Upper lobe of left lung (tissue), 4 donors: ENCODE results near the gene RASSF4.

Experiments used
- EP300 ChIP-seq, 4 donors: sonication (generic); formaldehyde crosslinking; IDR thresholded peaks; one replicate each; pipeline ENCODE4 v1.5.1; 2017; ENCODE audit warnings: antibody characterized with exemption in 4 of 4, control low read depth in 2 of 4
- POLR2A ChIP-seq, 4 donors: fragments of 450-650 bp; IDR thresholded peaks; one replicate each; pipeline ENCODE4 v1.5.1; 2016 to 2017; ENCODE audit warnings: antibody characterized with exemption in 4 of 4, mild to moderate bottlenecking in 2 of 4
- POLR2AphosphoS5 ChIP-seq, 2 donors: sonication (generic); formaldehyde crosslinking; IDR thresholded peaks; one replicate each; pipeline ENCODE4 v1.5.1; 2017; ENCODE audit warnings: antibody characterized with exemption in 2 of 2

DNA sequence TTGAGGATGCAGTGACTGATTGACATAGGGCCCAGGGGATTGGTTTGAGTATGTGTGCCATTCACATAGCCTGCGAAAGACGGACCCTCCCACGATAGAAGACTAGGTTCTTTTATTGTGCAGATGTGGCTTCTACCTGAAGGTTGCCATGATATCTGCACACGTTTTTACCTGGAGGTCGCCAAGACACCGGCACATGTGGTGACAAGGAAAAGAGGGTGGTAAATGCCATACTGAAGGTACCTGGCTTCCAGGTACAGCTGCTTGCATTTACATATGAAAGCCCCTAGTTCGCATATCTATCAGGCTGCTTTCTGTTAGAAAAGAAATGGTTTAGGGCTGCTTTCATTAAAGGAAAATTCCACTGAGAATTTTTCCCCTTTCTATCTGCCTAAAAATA lies 84.7 kb downstream of the RASSF4 start:
- no peak for TF ChIP-seq EP300 (IDR thresholded peaks at IDR 0.05)
- TF ChIP-seq POLR2AphosphoS5 (IDR thresholded peaks at IDR 0.05): no peak
- no peak for TF ChIP-seq POLR2A (IDR thresholded peaks at IDR 0.05)
